MM.1S (cell line): ENCODE data around the gene FGFR4.

ENCODE experiments used
- DNase-seq: peaks from one replicate; pipeline ENCODE4 v3.0.0-alpha.2; 2015
- H2AFZ ChIP-seq: fragments of 300-600 bp; sonication (generic); 2 replicates; pipeline ENCODE4 v1.6.0; 2016; ENCODE audit warnings: antibody characterized with exemption, low read length
- H3F3A ChIP-seq: fragments of 300-600 bp; sonication (generic); 2 replicates; pipeline ENCODE4 v1.6.1; 2016; ENCODE audit warnings: mild to moderate bottlenecking, antibody characterized with exemption, low read length, moderate library complexity, mixed read lengths; ENCODE audit not compliant: insufficient read depth
- H3K27ac ChIP-seq: fragments of 300-600 bp; sonication (generic); 2 replicates; pipeline ENCODE4 v1.5.1; 2016; ENCODE audit warnings: mild to moderate bottlenecking, low read length
- H3K27me3 ChIP-seq: fragments of 300-600 bp; sonication (generic); replicated peaks from 2 replicates; pipeline ENCODE4 v1.6.0; 2016; ENCODE audit warnings: low read length; ENCODE audit not compliant: insufficient read depth
- H3K36me3 ChIP-seq: fragments of 300-600 bp; sonication (generic); replicated peaks from 2 replicates; pipeline ENCODE4 v1.6.1; 2016; ENCODE audit warnings: mild to moderate bottlenecking, low read length, mixed read lengths; ENCODE audit not compliant: insufficient read depth
- H3K4me1 ChIP-seq: fragments of 300-600 bp; sonication (generic); 2 replicates; pipeline ENCODE4 v1.6.1; 2016; ENCODE audit warnings: low read length, mixed read lengths
- H3K4me2 ChIP-seq: fragments of 300-600 bp; sonication (generic); 2 replicates; pipeline ENCODE4 v1.6.0; 2016; ENCODE audit warnings: low read depth, low read length
- H3K4me3 ChIP-seq: fragments of 300-600 bp; sonication (generic); 2 replicates; pipeline ENCODE4 v1.5.1; 2016; ENCODE audit warnings: low read length, mixed read lengths
- H3K79me2 ChIP-seq: fragments of 300-600 bp; sonication (generic); 2 replicates; pipeline ENCODE4 v1.6.1; 2016; ENCODE audit warnings: mixed run types, low read length, mixed read lengths
- H3K9ac ChIP-seq: fragments of 300-600 bp; sonication (generic); 2 replicates; pipeline ENCODE4 v1.6.1; 2016; ENCODE audit warnings: low read length, mixed read lengths
- H3K9me2 ChIP-seq: fragments of 300-600 bp; sonication (generic); replicated peaks from 2 replicates; pipeline ENCODE4 v1.6.1; 2016; ENCODE audit warnings: mild to moderate bottlenecking, low read length, mixed read lengths; ENCODE audit not compliant: insufficient read depth
- H3K9me3 ChIP-seq: fragments of 300-600 bp; sonication (generic); replicated peaks from 2 replicates; pipeline ENCODE4 v1.6.1; 2016; ENCODE audit warnings: mild to moderate bottlenecking, low read length, mixed read lengths; ENCODE audit not compliant: insufficient read depth
- H4K20me1 ChIP-seq: fragments of 300-600 bp; sonication (generic); 2 replicates; pipeline ENCODE4 v1.6.1; 2016; ENCODE audit warnings: mild to moderate bottlenecking, low read length, moderate library complexity, mixed read lengths; ENCODE audit not compliant: insufficient read depth
- CTCF ChIP-seq: fragments of 300-600 bp; sonication (generic); IDR thresholded peaks from 2 replicates; pipeline ENCODE4 v1.5.1; 2016; ENCODE audit warnings: antibody characterized with exemption, low read length, mixed read lengths
- EZH2 ChIP-seq: fragments of 300-600 bp; sonication (generic); optimal IDR thresholded peaks from 2 replicates; pipeline ENCODE3; 2017; ENCODE audit warnings: low read depth, mild to moderate bottlenecking, antibody characterized with exemption, low read length, mixed read lengths
- EZH2phosphoT487 ChIP-seq: fragments of 300-600 bp; sonication (generic); IDR thresholded peaks from 2 replicates; pipeline ENCODE4 v1.6.1; 2018; ENCODE audit warnings: antibody characterized with exemption, low read length

FGFR4 gene

GRCh38 chr5:177067503-177067902 lies 19.2 kb upstream of the FGFR4 start:
- Histone ChIP-seq H3K4me1 (no peaks in the 10 kb centered on the region), H3K27ac (no peak overlapping the region), H3K27me3 (no peaks in the 10 kb centered on the region), H3K9me3 (no peaks in the 10 kb centered on the region), H3K9me2 (no peaks in the 10 kb centered on the region), H3K36me3 (no peaks in the 10 kb centered on the region), H3K4me2 (no peak overlapping the region), H4K20me1 (no peaks in the 10 kb centered on the region), H3K79me2 (no peaks in the 10 kb centered on the region), H3F3A (no peaks in the 10 kb centered on the region), H3K9ac (no peak overlapping the region), H3K4me3 (no peak overlapping the region), H2AFZ (no peak overlapping the region)
- TF ChIP-seq EZH2 (no peak), CTCF (no peak), EZH2phosphoT487 (no peak)
- DNase-seq = no peak

- TF ChIP-seq EZH2phosphoT487 (no peak), CTCF (no peak), EZH2 (no peak)
- Histone ChIP-seq H3K4me1 (no peaks in the 10 kb centered on the region), H3K9ac (no peak overlapping the region), H3K4me3 (no peak overlapping the region), H3K36me3 (no peaks in the 10 kb centered on the region), H3K79me2 (no peaks in the 10 kb centered on the region), H2AFZ (no peak overlapping the region), H3F3A (no peaks in the 10 kb centered on the region), H3K4me2 (no peak overlapping the region), H3K27ac (no peak overlapping the region), H3K9me2 (no peaks in the 10 kb centered on the region), H3K27me3 (no peaks in the 10 kb centered on the region), H4K20me1 (no peaks in the 10 kb centered on the region), H3K9me3 (no peaks in the 10 kb centered on the region)
- DNase-seq = no peak
Observed at GRCh38 chr5:177070536-177071191, 16.1 kb upstream of the FGFR4 start.

GRCh38 chr5:177071666-177072385 lies 14.9 kb upstream of the FGFR4 start:
- Histone ChIP-seq H3K79me2 (no peaks in the 10 kb centered on the region), H3K9me3 (no peaks in the 10 kb centered on the region), H3K4me1 (no peaks in the 10 kb centered on the region), H3F3A (no peaks in the 10 kb centered on the region), H3K27me3 (no peaks in the 10 kb centered on the region), H2AFZ (no peak overlapping the region), H3K36me3 (no peaks in the 10 kb centered on the region), H4K20me1 (no peaks in the 10 kb centered on the region), H3K9me2 (no peaks in the 10 kb centered on the region), H3K27ac (no peak overlapping the region), H3K4me2 (no peak overlapping the region), H3K9ac (no peak overlapping the region), H3K4me3 (no peak overlapping the region)
- TF ChIP-seq EZH2 = no peak
- peak; percentile 86 for TF ChIP-seq CTCF
- DNase-seq = peak; percentile 82
